ENCODE measurements around the gene PFKFB2.

GRCh38 chr1:207034998-207035397 lies 18.1 kb upstream of the PFKFB2 start:
- TF ChIP-seq REST (IDR thresholded peaks at IDR 0.05), result no peak
- no peak for TF ChIP-seq FOXA1 (IDR thresholded peaks at IDR 0.05)
- TF ChIP-seq CTCF (IDR thresholded peaks at IDR 0.05; ENCODE audit: low read depth, low read length, missing input control), result no peak
- TF ChIP-seq JUND (IDR thresholded peaks at IDR 0.05), result no peak
- TF ChIP-seq TAF1 (conservative IDR thresholded peaks at IDR 0.05), result no peak
- no peak for TF ChIP-seq NR2F2 (IDR thresholded peaks at IDR 0.05)
